Middle frontal gyrus (tissue), 1 donor: Measurements from ENCODE around the gene DOK3.
A peak's percentile ranks its signal among the peaks of the same experiment; 100 is the strongest.
"Not testable (repeated sequence)": the region's sequence is repeated elsewhere in the genome, so short reads cannot be mapped to it uniquely, and the experiment has no call there.

ENCODE experiments used
- DNase-seq: peaks from one replicate; pipeline ENCODE4 v3.0.0-alpha.2; 2015; ENCODE audit warnings: low spot score; ENCODE audit errors: extremely low spot score

The DOK3 gene

GRCh38 chr5:177497292-177498012 is 12.2 kb downstream of the DOK3 start, which contains the start of gene PDLIM7:
Gene PDLIM7, minus strand, starts transcription at chr5:177497604. Its CDS starts 1,092 bp downstream, at chr5:177496512.
- DNase-seq: peak; percentile 79

- DNase-seq: no peak
Observed at GRCh38 chr5:177496727-177497291, 12.8 kb downstream of the DOK3 start.

GRCh38 chr5:177496070-177496726 is 13.4 kb downstream of the DOK3 start:
- DNase-seq: no peak

GRCh38 chr5:177495243-177496060 is 14.2 kb downstream of the DOK3 start:
- DNase-seq: no peak

GRCh38 chr5:177494346-177495195 is 15.1 kb downstream of the DOK3 start:
- no peak for DNase-seq

- no peak for DNase-seq
Observed at GRCh38 chr5:177493795-177494345, 15.8 kb downstream of the DOK3 start.

- no peak for DNase-seq
Observed at GRCh38 chr5:177492841-177493240, 16.8 kb downstream of the DOK3 start.

GRCh38 chr5:177491983-177492746 is 17.5 kb downstream of the DOK3 start:
- no peak for DNase-seq

- DNase-seq: no peak
Observed at GRCh38 chr5:177491429-177491945, 18.1 kb downstream of the DOK3 start.

GRCh38 chr5:177490992-177491391 is 18.6 kb downstream of the DOK3 start:
- DNase-seq: no peak

- no peak for DNase-seq
Observed at GRCh38 chr5:177490311-177490991, 19.2 kb downstream of the DOK3 start.

GRCh38 chr5:177489119-177489716 is 20.4 kb downstream of the DOK3 start:
- DNase-seq: no peak

- DNase-seq: no peak
Observed at GRCh38 chr5:177487975-177488374, 21.7 kb downstream of the DOK3 start.

GRCh38 chr5:177487144-177487543 is 22.5 kb downstream of the DOK3 start:
- DNase-seq: no peak

- DNase-seq: no peak
Observed at GRCh38 chr5:177486256-177486655, 23.4 kb downstream of the DOK3 start.

GRCh38 chr5:177485753-177486152 is 23.9 kb downstream of the DOK3 start:
- DNase-seq: not testable (repeated sequence)

GRCh38 chr5:177484902-177485549 is 24.6 kb downstream of the DOK3 start:
- DNase-seq: no peak
